Measurements from ENCODE around the gene KRT86. TPM values are rescaled to one million over a fixed set of nuclear protein-coding genes. Genes with fewer than 3 reads are reported as not detected.
A peak's percentile ranks its signal among the peaks of the same experiment; 100 is the strongest.
"Not testable (repeated sequence)": the region's sequence is repeated elsewhere in the genome, so short reads cannot be mapped to it uniquely, and the experiment has no call there.

The KRT86 gene
- total RNA-seq, 4 donors from 2014 or later = not detected

DNA sequence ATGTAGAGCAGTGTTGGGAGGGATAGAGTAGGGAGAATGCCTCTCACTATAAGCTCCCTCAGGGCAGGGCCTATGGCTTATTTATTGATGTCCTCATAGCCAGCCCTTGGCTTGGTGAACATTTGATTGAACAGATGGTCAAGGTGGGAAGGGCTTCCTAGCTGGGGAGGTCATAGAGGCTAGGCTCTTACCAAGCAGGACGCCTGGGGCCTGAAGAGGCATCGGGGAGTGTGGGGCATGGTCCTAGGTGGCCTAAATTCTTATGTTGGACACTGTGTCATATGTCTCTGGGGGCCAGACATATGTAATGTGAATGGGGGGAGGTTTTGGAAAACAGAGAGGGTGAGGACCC lies 17.9 kb upstream of the KRT86 start:
- peaks cover 0 to 16% of the 10 kb centered on the region in 2 donors for H3K27me3 ChIP-seq
- H3K9me3 ChIP-seq = no peaks in the 10 kb centered on the region
- peaks cover 0 to 7% (median 1%) of the 10 kb centered on the region in 4 donors for H3K4me1 ChIP-seq
- H3K4me3 ChIP-seq = no peak overlapping the region
- no peaks in the 10 kb centered on the region for H3K36me3 ChIP-seq
- no peak overlapping the region for H3K27ac ChIP-seq
- no peak for TF ChIP-seq POLR2A (IDR thresholded peaks at IDR 0.05)
- TF ChIP-seq, protein P1, sequence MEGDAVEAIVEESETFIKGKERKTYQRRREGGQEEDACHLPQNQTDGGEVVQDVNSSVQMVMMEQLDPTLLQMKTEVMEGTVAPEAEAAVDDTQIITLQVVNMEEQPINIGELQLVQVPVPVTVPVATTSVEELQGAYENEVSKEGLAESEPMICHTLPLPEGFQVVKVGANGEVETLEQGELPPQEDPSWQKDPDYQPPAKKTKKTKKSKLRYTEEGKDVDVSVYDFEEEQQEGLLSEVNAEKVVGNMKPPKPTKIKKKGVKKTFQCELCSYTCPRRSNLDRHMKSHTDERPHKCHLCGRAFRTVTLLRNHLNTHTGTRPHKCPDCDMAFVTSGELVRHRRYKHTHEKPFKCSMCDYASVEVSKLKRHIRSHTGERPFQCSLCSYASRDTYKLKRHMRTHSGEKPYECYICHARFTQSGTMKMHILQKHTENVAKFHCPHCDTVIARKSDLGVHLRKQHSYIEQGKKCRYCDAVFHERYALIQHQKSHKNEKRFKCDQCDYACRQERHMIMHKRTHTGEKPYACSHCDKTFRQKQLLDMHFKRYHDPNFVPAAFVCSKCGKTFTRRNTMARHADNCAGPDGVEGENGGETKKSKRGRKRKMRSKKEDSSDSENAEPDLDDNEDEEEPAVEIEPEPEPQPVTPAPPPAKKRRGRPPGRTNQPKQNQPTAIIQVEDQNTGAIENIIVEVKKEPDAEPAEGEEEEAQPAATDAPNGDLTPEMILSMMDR (IDR thresholded peaks at IDR 0.05) = no peak
- no peak for DNase-seq

DNA sequence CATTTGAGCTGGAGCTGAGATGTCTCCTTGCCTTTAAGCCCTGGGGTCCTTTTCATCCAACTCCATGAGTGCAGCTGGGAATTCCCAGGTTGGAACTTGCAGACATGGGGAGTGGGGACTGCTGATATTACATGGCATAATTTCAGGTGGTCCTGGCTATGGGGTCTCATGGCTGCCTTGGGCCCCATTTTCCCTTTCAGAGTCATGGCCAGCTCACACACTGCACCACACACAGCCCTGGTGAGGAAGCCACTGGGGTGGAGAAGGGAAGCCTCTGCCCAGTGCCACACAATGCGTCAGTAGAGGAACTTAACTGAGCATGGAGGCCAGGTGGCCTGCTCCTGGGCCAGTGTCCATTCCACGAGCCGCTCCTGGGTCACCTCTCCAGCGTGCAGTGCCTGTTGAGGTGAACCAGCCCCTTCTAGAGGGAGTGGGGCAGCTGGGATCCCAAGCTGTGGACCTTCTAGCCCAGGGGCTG lies 17.3 kb upstream of the KRT86 start:
- no peak overlapping the region for H3K27ac ChIP-seq
- TF ChIP-seq, protein P1 (IDR thresholded peaks at IDR 0.05) = no peak
- no peak for TF ChIP-seq POLR2A (IDR thresholded peaks at IDR 0.05)

DNA sequence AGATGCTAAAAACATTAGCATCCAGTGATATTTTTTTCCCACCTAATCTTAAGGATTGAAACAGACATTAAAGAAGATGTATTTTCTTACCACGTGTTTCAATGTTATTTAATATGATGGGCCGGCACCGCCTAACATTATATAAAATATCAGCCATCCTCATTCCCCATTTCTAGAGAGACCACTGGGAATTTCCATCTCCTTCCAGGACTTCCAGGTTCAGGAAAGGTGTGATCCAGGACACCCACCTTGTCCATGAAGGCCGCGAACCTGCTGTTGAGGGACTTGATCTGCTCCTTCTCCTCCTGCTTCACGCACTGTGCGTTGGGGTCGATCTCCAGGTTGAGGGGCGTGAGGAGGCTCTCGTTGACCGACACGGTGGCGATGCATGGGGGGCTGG lies 16.5 kb upstream of the KRT86 start:
- not testable (repeated sequence) for H3K27ac ChIP-seq, H3K4me1 ChIP-seq, DNase-seq, H3K4me3 ChIP-seq, H3K9me3 ChIP-seq, H3K36me3 ChIP-seq
- peaks cover 0 to 16% of the 10 kb centered on the region in 2 donors for H3K27me3 ChIP-seq

More for the DNA sequence above, 17.3 kb upstream of the KRT86 start:
- H3K9me3 ChIP-seq = peaks cover 0 to 3% (median 0%) of the 10 kb centered on the region in 4 donors
- peaks cover 0 to 16% of the 10 kb centered on the region in 2 donors for H3K27me3 ChIP-seq
- DNase-seq = no peak
- peaks cover 0 to 7% (median 1%) of the 10 kb centered on the region in 4 donors for H3K4me1 ChIP-seq
- H3K4me3 ChIP-seq = no peak overlapping the region
- H3K36me3 ChIP-seq = no peaks in the 10 kb centered on the region

DNA sequence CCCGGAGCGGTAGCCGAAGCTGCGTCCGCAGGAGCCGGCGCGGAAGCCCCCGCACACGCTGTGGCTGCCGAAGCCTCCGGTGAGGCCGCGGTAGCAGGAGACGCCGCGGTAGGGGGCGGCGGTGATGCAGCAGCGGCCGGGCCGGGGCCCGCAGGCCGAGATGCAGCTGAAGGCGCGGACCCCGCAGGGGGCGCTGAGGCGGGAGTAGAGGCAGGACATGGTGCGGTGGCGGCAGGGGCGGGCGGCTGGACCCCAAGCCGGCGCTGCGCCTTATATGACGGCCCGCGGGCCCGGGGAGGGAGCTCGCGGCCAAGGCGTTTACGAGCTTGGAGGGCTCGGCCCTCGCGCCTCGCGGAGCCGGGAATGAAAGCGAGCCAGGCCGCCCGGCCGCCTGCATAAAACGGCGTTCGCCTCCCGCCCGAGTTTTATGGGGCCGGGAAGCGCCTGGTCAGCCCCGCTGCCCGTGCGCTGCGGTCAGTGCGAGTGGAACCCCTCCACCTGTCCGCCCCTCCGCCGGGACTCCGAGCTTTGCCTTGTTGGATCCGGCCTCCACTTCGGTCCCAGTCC lies 16.0 kb upstream of the KRT86 start:
- H3K27ac ChIP-seq = no peak overlapping the region
- H3K4me3 ChIP-seq = peak overlapping the region in 1 of 4 donors; percentile 16
- no peaks in the 10 kb centered on the region for H3K36me3 ChIP-seq
- TF ChIP-seq, protein P1 (IDR thresholded peaks at IDR 0.05) = no peak
- TF ChIP-seq POLR2A (IDR thresholded peaks at IDR 0.05) = no peak
- DNase-seq = no peak
- H3K27me3 ChIP-seq = peaks cover 0 to 16% of the 10 kb centered on the region in 2 donors
- H3K4me1 ChIP-seq = peaks cover 0 to 7% (median 1%) of the 10 kb centered on the region in 4 donors
- H3K9me3 ChIP-seq = peaks cover 0 to 7% (median 0%) of the 10 kb centered on the region in 4 donors

DNA sequence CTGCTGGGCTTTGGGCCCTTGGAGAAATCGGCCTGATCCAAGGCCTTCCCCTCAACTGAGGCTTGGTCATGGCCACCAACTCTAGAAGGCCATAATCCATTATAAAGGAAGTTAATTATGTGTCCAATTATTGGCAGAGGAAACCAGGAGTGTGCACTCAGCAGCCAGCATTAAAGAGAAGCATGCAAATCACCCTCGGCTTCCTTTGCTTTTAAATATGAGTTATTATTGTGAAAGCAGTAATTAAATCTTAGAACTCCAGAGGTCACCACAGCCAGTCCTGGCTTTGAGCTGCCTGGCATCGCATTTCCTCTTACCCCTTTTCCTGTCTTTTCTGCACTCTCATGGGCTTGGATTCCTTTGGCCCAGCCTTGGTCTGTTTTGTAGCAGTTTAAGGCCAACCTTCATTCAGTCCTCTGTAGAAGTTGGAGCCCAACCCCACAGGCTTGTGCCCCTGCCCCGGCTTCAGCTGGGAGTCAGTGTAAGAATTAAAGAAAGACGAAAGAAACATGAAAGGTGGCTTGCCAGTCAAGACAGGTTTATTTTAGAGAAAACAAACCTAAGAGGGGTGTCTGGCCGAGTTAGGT lies 14.7 kb upstream of the KRT86 start:
- no peak for DNase-seq
- peaks cover 0 to 16% of the 10 kb centered on the region in 2 donors for H3K27me3 ChIP-seq
- peaks cover 0 to 7% (median 1%) of the 10 kb centered on the region in 4 donors for H3K4me1 ChIP-seq
- no peak overlapping the region for H3K4me3 ChIP-seq
- H3K9me3 ChIP-seq = peaks cover 0 to 7% (median 0%) of the 10 kb centered on the region in 4 donors
- TF ChIP-seq, protein P1 (IDR thresholded peaks at IDR 0.05) = no peak
- no peak for TF ChIP-seq POLR2A (IDR thresholded peaks at IDR 0.05)
- no peaks in the 10 kb centered on the region for H3K36me3 ChIP-seq
- no peak overlapping the region for H3K27ac ChIP-seq

Data from Peyer's patch (tissue), 4 donors.